Medulla oblongata (tissue), 1 donor: ENCODE measurements around the gene C22orf23.

Source experiments
- DNase-seq: peaks from one replicate; pipeline ENCODE4 v3.0.0-alpha.2; 2015; ENCODE audit errors: extremely low spot score

The C22orf23 gene

DNA sequence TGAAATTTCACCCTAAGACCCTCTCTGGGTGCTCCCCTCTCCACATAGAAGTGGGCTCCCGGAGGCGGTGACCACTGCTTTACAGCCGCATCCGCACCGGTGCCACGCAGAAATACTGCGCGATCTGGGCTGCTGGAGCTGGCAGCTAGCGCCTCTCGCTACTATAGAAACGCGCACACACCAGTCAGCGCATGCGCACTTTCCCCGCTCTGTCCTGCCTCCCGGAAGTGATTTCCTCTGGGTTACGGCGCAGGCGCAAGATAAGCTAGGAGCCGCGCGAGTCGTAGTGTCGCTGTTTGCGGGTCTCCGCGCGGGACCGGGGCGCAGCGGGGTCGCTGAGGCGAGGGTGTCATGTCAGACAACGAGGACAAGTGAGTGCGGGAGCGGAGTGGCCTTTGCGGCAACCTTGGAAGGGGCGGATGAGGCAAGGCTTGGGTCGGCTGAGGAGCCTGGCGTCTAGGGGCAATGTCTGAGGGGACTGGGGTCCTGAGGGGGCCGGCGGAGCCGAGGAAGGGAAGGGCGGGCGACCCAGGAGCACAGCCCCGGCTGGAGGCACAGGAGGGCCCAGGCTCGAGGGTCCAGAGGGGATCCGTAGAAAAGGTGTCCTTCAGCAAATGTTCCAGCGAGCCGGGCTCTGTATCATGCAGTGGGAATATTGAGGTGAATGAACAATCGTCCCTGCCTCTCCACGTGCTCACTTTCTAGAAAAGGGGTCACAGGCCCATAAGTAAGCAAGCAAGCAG is at the start of gene C22orf23, which contains the start of gene POLR2F:
C22orf23 (minus strand) TSS at position 165 of the 743 bp plus-strand sequence. CDS start 452 bp downstream, outside the sequence.
POLR2F (plus strand) TSS at position 263 of the 743 bp plus-strand sequence; CDS start at position 352, 89 bp downstream.
- peak; percentile 98 for DNase-seq

- peak; percentile 61 for DNase-seq
Observed at GRCh38 chr22:37999640-38000272, 46.4 kb upstream of the C22orf23 start.

DNA sequence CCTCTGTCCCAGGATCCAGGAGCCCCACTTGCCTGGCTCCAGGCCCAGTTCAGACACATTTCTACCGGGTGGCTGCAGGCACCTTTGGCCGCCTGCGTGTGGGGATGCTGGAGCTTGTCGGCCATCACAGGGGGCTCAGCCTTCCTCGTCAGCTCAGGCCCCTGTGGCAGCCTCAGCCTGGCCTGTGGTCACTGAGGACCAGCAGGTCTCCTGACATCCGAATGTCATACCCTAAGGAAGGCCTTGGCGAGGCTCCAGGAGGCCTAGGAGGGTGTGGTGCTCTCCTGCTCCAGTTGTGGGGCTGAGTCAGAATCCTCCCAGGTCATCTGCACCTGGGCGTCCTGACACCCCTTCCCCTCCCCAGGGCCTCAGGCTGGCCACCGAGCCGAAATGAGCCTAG is 45.8 kb upstream of the C22orf23 start:
- DNase-seq = no peak

GRCh38 chr22:37998543-37998942 is 45.1 kb upstream of the C22orf23 start:
- peak; percentile 84 for DNase-seq

- DNase-seq = no peak
Observed at GRCh38 chr22:37996515-37997246, 43.3 kb upstream of the C22orf23 start.

GRCh38 chr22:37996079-37996478 is 42.7 kb upstream of the C22orf23 start:
- no peak for DNase-seq

GRCh38 chr22:37995460-37995859 is 42.1 kb upstream of the C22orf23 start:
- DNase-seq = no peak

- no peak for DNase-seq
Observed at GRCh38 chr22:37994982-37995381, 41.6 kb upstream of the C22orf23 start.

DNA sequence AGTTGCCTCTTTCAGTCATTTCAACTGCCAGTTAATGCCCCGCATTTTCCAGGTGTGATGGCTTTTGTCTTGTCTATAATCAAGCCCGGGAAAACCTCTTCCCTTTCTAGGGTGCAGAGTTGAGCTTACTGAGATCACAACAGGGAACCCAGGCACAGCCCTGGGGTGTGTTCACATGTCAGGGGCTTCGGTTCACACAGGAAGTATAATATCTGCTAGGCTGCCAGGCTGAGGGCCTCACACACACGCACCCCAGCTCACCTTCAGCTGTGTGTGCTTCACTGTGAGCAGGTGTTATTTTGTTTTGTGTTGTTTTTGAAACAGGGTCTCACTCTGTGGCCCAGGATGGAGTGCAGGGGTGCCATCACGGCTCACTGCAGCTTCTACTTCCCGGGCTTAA is 40.6 kb upstream of the C22orf23 start:
- no peak for DNase-seq

DNA sequence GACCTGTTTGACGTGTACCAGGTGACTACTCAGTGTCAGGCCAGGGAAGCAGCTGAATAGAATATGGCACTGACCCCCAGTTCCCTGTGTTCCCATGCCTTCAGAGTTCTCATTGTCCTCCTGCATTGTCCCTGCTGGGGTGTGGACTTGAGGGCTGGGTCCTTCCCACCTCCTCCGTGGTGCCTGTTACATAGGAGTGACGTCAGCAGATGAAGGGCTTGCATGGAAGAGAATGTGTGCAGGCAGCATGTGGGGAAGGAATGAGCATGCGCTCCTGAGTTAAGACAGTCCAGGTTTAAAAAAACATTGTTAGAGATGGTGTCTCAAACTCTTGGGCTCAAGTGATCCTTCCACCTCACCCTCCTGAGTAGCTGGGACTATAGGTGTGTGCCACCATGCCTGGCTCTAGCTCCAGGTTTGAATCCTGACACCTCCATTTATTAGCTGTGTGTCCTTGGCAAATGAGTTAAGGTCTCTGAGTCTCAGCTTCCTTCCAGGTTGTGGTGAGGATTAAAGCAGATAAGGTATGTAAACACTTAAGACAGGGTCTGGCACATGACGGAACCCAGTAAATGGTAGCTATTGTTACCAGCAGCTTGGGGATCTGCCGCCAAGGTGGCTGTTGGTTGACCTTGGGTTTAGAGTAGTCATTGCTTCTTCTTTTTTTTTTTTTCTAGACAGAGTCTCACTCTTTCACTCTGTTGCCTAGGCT is 38.5 kb upstream of the C22orf23 start:
- no peak for DNase-seq

GRCh38 chr22:37990862-37991261 is 37.5 kb upstream of the C22orf23 start:
- no peak for DNase-seq

- DNase-seq = no peak
Observed at GRCh38 chr22:37990301-37990700, 36.9 kb upstream of the C22orf23 start.

- no peak for DNase-seq
Observed at GRCh38 chr22:37989146-37990045, 36.0 kb upstream of the C22orf23 start.

- no peak for DNase-seq
Observed at GRCh38 chr22:37986371-37986770, 33.0 kb upstream of the C22orf23 start.

DNA sequence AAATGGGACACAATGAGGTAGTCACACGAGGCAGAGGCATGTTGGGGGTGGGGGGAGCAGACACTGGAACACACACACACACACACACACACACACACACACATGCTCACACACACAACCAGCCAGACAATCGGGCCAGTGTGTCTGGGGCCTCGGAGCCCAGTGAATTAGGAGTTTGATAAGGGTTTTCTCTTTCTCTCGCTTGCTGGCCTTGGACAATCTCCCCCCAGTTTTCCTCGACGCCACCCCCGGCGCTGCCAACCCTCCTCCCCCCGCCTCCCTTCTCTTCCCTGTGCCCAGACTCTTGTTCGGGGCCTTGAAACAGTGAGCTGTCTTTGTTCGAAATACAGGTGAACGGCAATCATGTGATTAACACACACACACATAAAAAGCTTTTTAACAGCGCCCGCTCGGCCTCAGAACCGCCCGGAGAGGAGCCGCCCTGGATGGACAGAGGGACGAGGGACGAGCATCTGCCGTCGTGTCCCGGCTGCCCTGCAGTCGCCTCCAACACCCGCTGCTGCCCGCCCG is 32.4 kb upstream of the C22orf23 start:
- DNase-seq = peak; percentile 91

GRCh38 chr22:37985050-37985585 is 31.7 kb upstream of the C22orf23 start:
- no peak for DNase-seq

DNA sequence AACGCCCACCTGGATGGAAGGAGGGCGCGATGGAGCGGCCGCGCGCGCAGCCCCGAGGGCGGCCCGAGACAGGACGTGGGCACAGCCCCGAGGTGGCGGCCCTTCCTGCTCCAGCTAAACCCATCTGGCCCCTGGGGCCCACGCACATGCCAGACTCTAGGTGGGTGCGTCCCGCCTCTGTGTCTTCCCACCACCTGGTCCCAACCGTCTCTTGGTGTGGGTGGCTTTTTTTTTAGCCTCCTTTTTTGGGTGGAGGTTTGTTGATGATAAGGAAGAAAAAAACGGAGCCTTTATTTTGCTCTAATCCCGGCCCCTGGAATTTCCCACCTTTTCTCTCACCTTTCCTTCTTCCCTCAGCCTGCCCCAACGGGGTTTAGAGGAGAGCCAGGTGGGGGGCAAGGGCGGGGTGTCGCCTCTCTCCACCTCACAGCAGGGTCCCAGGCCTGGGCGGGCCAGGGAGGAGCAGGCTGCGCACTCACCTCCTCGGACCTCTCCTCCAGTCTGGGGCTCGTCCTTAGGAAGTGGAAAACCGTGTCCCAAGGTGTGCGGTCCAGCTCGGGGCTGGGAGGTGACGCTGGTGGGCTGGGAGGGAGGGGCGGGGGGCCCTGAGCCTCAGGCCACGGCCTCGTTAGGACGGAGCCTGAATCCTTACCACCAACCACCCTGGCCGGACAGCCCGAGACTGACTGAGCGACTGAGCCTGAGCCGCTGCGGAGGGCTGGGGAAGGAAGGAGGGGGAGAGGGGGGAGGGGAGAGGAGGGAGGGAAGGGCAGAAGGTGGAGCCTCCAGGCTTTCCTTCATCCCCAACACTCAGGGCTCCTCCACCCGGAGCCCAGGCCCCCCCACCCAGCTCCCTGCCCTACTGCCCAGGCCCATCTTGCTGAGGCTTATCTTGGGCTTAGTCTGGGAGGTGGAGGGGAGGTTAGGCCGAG is 30.7 kb upstream of the C22orf23 start, which contains the start of gene SOX10:
SOX10 (minus strand) TSS at position 696 of the 932 bp plus-strand sequence. CDS start 771 bp downstream, outside the sequence.
- DNase-seq = peak; percentile 85

- DNase-seq = peak; percentile 25
Observed at GRCh38 chr22:37982938-37983859, 29.8 kb upstream of the C22orf23 start.
